UCSD-AML1 (cell line): Measurements from ENCODE around the gene ABCC4.

ENCODE experiments used
- DNase-seq: peaks from one replicate; lab custom pipeline; 2025; ENCODE audit not compliant: unreplicated experiment; lab: John Stamatoyannopoulos, UW

ABCC4 gene

DNA sequence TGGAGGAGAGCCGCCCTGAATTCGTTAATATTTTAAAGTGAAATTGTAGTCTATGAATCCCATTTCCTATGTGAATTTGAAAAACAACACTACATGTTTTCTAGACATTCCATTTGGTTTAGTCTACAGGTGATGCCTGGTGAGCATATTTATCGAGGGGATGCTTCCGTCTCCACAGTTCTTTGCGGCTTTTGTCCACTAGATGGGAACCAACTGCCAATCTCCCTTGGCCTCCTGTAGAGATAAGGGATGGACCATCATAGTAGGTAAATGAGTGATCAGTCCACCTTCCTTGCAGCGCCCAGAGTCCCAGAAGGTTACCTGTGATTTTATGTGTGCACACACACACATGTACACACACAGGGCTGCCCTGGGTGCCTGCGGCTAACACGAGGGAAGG lies 299.1 kb downstream of the ABCC4 start:
- no peak for DNase-seq

DNA sequence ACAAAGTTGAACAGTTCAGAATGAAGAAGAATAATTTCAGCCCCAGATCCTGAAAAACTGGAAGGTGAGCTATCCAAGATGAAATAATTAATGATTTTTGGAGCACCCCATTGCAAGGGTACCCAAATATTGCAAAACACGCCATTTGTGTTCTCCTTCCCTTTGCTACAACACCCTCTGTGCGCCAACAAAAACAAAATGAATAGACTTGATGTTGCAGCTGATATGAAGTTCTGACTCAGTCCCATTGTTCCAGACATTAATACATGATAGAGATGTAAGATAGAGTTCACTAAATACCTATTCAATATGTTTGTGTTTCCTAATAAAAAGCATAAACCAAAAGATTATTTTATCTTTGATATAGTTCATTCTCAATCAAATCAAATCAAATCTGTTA lies 301.4 kb downstream of the ABCC4 start:
- no peak for DNase-seq

DNA sequence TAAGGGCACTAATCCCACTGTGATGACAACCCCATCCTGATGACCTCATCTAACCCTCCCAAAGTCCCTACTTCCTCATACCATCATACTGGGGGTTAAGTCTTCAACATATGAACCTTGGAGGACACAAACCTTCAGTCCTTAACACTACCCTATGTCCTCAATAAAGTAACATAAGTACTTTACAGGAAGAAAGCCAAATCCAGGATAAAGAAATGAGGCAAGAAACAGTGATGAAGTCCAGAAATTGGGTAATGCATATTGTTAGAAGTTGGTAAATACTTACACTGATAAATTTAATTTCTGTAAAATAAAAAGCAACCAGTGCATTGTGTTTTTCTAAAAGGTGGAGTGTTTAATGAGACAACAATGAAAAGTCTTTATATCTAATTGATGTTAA lies 304.1 kb downstream of the ABCC4 start:
- DNase-seq: no peak

DNA sequence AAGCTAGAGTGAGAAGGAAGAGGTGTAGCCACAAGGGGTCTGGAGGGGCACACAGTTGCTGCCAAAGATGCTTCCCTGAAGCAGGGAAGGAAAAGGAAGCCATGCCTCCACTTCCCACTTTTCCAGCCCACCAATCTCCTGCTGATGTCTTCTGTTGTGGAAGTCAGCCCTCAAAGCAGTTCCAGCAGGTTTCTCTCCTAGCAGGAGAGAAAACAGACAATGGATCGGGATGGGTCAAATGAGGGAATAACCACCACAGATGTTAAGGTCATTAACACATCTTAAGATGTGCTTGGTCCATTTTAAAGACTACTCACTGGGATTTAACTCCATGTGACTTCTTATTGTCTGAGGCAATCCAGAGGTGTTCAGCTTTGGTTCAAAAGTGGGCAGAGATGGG lies 304.8 kb downstream of the ABCC4 start:
- DNase-seq: no peak

DNA sequence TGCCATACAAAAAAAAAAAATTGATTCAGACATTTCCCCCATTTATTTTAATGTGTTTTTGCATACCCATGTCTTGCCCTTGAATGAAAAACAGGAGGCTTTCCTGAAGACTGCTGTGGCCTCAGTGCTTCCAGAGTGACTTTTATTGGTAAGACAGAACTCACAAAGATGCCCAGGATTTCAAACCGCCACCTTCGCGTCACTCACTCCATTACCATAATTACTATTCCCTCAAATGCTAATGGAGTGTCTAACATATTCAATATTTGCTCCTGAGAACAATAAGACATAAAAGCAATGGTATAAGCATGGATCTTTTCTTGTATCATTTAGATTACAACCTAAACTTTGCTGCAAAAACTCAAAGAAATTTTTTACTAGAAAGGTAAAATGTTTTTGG lies 306.7 kb downstream of the ABCC4 start:
- no peak for DNase-seq

DNA sequence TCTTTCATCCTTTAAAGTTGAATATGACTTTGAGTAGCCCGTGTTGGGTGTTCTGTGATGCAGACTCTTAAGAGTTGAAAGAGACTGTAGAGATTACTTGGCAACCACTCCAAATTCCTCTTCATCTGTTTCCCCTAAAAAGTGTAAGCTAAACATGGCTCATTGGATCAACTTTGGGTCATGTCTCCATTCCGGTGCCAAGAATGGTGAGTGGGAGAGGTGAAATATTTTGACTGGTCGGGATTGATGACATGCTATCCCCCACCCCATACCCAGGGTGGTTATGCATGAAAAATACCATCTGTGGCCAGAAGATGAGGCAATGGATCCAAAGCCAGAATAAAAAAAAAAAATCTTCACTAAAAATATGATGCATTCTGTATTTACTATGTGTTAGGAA lies 307.6 kb downstream of the ABCC4 start:
- DNase-seq: no peak

DNA sequence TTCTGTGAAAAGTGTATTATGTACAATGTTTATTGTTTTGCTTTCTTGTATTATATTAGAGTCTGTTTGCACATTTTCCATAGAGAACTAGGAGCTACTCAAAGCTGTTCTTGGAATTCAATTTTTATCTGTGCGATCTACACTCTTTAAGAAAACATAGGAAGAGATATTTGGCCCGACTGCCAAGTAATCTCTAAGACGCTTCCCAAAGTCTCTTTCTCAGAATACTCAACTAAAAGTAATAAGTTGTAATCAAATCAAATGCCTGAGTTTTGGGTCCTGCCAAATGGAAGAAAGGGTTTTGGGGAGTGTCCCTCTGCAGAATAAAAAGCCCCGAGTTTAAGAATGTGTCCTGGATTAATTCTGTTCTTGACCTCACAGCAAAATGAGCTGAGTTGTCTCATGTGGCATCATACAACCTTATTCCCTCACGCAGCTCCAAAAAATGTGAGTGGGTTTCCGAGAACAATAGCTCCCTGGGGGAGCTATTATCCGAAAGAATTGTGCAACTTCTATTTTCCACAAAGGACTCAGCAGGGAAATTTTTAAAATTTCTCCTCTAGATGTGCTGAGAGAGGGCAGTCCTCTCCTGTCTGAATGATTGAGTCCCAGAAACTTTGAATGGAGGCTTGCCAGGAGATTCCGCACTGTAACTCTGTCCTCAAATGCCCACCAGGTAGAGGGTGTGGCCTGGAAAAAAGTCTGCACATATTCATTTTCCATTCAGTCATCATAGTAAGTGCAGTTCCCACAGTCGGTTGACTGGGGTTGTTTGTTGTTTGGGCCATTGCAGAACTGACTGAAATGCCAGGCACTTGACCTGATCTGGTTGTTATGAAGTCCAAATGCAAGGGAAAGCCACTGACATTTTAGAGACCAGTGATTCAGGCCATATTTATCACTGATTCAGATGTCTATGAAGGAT lies 309.0 kb downstream of the ABCC4 start:
- no peak for DNase-seq

DNA sequence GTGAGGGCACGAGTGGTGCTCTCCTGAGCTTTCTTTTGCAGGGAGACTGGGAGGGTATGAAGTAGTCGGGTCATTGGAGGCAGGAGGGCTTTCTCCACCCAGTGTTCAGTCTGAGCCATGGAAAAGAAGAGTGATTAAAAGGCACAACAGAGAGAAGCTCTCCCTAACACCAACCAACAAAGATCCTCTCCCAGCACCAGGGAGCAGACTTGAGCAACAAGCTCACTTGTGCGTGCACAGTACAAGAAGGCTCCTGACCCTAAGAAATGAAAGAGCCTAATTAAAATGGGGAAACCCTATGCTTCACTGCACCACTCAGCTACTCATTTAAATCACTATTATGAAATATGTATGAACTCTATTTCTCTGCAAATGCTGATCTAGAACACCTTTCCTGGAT lies 312.6 kb downstream of the ABCC4 start:
- DNase-seq: no peak

DNA sequence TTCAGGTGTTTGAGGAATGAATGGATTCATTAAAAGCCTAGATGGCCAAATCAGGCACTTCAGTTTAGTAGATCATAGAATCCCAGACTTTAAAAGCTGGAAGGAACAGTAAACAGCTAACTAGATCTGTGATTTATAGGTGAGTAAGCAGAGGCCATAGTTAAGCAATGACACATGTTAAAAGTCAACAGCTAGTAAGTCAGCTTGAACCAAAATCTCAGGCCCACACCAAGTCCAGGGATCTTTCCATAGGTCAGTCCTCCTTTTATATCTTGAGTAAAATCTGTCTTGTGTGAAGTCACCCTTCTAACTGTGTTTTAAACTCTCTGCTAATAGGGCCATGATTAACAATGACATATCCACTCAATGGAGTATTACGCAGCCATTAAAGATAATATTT lies 313.4 kb downstream of the ABCC4 start:
- no peak for DNase-seq

DNA sequence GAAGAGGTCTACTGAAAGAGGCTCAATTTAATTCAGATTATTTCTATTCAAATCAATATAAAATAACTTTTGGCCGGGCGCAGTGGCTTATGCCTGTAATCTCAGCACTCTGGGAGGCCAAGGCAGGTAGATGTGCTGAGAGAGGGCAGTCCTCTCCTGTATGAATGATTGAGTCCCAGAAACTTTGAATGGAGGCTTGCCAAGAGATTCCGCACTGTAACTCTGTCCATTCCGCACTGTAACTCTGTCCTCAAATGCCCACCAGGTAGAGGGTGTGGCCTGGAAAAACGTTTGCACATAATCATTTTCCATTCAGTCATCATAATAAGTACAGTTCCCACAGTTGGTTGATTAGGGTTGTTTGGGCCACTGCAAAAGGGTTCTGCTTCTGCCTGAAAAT lies 314.2 kb downstream of the ABCC4 start:
- DNase-seq: no peak

DNA sequence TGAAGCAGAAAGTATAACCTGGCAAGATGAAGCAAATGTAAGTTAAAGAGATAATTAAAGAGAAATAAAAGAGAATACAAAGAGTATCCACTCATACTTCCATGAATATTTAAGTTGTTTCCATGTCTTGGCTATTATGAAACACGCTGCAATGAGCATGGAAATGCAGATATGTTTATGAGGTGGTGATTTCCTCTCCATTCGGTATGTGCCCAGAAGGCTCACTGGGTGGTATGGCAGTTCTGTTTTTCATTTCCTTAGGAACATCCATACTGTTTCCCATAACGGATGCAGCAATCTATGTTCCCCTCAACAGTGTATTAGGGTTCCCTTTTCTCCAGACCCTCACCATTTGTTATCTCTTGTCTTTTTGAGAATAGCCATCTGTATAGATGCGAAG lies 316.3 kb downstream of the ABCC4 start:
- no peak for DNase-seq

DNA sequence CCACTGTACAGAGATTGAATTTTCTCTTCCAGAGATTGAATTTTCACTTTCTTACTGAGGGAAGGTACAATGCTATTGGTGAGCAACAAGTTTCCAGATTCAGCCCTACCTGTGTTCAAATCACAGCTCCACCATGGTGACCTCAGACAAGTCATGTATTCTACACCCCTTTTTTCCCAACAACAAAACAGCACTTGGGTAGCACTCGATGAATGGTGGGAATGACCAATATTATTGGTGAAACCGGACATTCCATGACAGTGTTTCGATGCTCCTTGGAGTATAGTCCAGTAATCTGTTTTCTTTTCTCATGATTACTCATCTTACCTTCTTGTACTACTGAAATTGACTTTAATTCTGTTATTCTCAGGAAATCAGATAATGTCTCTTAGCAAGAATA lies 322.7 kb downstream of the ABCC4 start:
- no peak for DNase-seq

DNA sequence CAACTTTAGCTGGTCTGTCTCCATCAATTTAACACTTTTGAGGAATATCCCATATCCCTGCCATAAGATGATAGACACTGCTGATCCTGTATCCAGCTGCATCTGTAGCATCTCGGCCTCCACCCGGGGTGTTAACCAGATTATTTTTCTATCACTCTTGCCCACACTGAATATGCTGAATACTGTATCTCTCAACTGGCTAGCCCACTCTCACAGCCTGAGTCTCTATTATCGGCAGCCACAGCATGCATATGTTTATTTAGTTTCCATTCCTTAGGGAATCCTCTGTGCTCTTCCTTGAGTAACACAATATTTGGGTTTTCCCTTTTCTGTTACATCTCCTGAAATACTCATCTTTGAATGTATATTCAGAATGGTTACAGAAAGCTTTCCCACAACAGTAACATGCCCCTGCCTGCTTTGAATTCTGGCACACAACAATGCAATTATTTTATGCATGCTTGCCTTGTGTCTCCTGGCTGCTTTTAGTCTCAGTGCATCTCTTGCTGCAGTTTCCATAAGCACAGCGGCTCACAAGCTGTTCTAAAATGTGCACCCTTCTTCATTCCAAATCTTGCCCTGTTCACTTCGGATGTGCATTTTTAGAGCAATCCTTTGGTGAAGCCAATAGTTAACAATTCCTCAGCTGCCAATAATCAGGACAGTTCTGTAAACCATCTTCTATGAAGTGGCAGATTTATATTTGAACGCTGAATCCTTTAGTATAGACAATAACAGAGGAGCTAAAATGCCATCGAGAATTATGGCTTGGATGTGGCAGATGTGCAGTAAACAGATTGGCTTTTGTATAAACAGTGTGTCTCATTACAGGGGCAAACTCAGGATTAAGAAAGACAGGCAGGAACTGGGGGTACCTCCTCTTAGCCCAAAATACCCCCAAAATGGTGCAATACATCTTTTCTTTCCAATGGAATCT lies 327.0 kb downstream of the ABCC4 start:
- DNase-seq: no peak

DNA sequence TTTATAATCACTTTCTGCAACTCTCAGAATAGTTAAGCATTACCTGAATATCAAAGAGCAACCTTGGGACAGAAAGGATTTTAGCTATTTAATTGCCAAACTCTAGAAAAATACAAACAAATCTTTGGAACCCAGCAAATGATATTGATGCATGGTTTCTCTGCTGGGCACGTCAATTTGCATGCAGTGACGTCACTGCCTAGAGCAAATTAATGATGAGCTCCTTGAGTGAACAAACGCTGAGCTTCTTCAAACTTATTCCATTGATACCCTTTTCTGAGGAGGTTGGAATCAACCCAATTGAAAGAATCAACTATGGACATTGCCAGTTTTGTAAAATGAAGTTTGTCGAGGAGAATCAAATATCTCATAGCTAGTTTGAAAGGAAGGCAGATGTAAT lies 329.0 kb downstream of the ABCC4 start:
- no peak for DNase-seq
